Measurements from ENCODE around the gene TRIM58.

The TRIM58 gene

DNA sequence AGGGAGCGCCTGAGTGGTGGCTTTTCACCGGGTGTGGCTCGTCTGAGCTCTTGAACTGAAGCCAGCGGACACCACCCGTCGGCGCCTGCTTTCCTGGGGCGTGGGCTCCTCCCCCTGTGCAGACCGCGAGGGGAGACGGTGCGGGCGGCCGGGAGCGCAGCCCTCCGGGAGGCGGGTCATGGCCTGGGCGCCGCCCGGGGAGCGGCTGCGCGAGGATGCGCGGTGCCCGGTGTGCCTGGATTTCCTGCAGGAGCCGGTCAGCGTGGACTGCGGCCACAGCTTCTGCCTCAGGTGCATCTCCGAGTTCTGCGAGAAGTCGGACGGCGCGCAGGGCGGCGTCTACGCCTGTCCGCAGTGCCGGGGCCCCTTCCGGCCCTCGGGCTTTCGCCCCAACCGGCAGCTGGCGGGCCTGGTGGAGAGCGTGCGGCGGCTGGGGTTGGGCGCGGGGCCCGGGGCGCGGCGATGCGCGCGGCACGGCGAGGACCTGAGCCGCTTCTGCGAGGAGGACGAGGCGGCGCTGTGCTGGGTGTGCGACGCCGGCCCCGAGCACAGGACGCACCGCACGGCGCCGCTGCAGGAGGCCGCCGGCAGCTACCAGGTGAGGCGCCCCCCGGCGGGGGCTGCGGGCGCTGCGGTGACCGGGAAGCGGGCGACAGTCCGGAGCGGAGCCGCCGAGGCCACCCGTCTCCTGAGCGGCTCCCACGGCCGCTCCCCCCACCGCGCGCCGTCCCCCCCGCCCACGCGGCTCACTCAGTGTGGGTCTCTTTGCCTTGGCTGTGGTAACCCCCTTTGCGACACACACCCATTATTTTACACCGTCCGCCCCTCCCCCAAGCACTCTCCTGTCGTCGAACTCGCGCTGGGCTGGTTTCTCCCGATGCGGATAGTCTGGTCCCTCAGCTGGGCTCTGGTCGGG, at the start of gene TRIM58:
TRIM58 (plus strand) TSS at position 119 of the 916 bp plus-strand sequence; CDS start at position 179, 60 bp downstream.
- TF ChIP-seq POLR2A (IDR thresholded peaks at IDR 0.05; ENCODE audit: low read depth, low read length), result no peak
- FAIRE-seq (no peak), DNase-seq (ENCODE audit: insufficient read length, low spot score) (no peak)

DNA sequence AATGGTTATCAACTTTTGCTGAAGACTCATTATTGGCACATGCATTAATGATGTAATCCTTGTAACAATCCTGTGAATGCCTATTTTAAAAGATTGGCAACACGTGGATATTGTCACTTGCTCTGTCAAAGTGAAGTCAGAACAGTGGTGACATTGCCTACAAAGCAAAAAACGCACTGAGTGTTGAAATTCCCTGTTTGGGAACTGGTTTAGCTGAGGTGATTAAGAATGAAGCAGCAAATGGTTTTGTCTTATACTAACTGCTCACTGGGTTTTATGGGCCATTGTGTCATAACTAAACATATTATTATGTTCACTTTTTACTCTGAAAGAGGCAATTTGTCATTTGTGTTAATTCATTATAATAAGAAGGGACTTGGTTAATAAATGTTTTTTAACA, 44.4 kb upstream of the TRIM58 start:
- FAIRE-seq (no peak), DNase-seq (ENCODE audit: insufficient read length, low spot score) (no peak)
- no peak for TF ChIP-seq POLR2A (IDR thresholded peaks at IDR 0.05; ENCODE audit: low read depth, low read length)

DNA sequence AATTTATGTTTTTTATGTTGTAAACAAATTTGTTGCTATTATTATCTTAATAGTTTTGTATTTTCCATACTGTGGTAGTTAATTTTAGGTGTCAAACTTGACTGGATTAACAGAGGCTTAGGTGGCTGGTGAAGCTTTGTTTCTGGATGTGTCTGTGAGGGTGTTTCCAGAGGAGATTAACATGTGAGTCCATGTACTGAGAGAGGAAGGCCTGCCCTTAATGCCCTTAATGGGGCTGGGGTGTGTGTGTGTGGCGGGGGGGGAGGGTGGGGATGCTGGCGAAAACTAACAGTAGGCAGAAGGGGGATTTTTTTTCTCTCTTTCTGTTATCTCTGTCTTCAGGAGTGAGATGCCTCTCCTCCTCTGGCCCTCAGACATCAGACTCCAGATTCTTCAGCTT, 34.9 kb upstream of the TRIM58 start:
- no peak for DNase-seq (ENCODE audit: insufficient read length, low spot score)
- FAIRE-seq, result no peak
- TF ChIP-seq POLR2A (IDR thresholded peaks at IDR 0.05; ENCODE audit: low read depth, low read length), result no peak

- TF ChIP-seq POLR2A (IDR thresholded peaks at IDR 0.05; ENCODE audit: low read depth, low read length), result no peak
- DNase-seq (ENCODE audit: insufficient read length, low spot score), result no peak
- FAIRE-seq, result no peak
Observed at GRCh38 chr1:247824023-247824422, 33.0 kb upstream of the TRIM58 start, which contains the start of gene OR14A16. OR14A16 (minus strand) TSS chr1:247824119; CDS start chr1:247815729, 8,390 bp downstream.

DNA sequence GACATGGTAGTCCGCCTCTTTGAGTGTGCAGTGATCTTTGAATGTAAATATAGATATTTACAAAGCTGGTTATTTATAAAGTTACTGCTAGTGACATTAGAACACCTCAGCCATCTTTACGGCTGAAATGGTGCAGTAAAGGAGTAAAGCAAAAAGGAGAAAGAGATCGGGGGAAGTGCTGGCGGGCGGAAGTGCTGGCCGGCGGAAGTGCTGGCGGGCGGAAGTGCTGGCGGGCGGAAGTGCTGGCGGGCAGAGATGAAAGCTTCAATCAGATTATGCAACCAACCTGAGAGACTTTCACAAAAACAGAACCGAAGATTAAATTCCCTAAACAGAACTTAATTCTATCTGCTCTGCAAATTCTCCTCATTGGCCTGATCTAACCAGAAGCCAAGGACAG, 31.6 kb upstream of the TRIM58 start:
- FAIRE-seq (no peak), DNase-seq (ENCODE audit: insufficient read length, low spot score) (no peak)
- no peak for TF ChIP-seq POLR2A (IDR thresholded peaks at IDR 0.05; ENCODE audit: low read depth, low read length)

GRCh38 chr1:247829656-247830055, 27.3 kb upstream of the TRIM58 start:
- DNase-seq (ENCODE audit: insufficient read length, low spot score) (no peak), FAIRE-seq (no peak)
- no peak for TF ChIP-seq POLR2A (IDR thresholded peaks at IDR 0.05; ENCODE audit: low read depth, low read length)

GRCh38 chr1:247833601-247834000, 23.4 kb upstream of the TRIM58 start:
- FAIRE-seq (no peak), DNase-seq (ENCODE audit: insufficient read length, low spot score) (no peak)
- TF ChIP-seq POLR2A (IDR thresholded peaks at IDR 0.05; ENCODE audit: low read depth, low read length), result no peak

DNA sequence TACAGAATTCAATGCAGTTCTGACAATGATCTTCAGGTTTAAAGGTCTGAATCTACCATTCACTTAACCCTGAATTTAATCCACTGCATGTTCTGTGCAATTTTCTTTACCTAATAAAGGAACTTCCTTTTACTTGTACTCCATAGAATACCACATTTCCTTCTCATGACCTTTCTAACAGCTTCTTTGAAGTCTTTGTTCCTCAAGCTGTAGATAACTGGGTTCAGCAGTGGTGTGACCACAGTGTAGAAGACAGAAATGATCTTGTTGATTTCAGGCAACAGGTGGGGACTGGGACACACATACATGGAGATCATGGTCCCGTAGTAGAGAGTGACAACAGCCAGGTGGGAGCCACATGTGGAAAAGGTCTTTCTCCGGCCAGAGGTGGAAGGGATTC, 16.2 kb upstream of the TRIM58 start:
- no peak for TF ChIP-seq POLR2A (IDR thresholded peaks at IDR 0.05; ENCODE audit: low read depth, low read length)
- no peak for FAIRE-seq
- no peak for DNase-seq (ENCODE audit: insufficient read length, low spot score)

- DNase-seq (ENCODE audit: insufficient read length, low spot score) (no peak), FAIRE-seq (no peak)
- TF ChIP-seq POLR2A (IDR thresholded peaks at IDR 0.05; ENCODE audit: low read depth, low read length), result no peak
Observed at GRCh38 chr1:247841796-247842195, 15.2 kb upstream of the TRIM58 start, which contains the start of gene OR11L1. OR11L1 (minus strand) TSS chr1:247841896; CDS start chr1:247841896, 0 bp downstream.

DNA sequence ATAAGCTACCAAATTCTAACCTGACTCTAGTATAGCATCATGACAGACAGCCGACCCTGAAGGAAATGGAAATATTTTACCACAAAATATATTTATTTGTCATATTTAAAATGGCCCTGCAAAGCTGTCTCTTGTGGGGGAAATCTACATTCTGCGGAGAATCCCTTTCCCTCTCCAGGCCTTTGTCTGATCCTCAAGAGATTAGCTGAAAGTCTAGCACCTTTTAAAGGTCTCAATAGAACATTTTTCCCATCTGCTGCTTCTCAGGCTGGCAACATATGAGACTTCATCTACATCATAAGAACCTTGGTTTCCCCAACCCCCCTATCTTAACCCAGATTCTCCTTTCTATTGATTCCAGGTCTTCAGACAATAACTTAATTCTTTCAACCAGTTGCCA, 13.6 kb upstream of the TRIM58 start:
- FAIRE-seq, result no peak
- DNase-seq (ENCODE audit: insufficient read length, low spot score), result no peak

DNA sequence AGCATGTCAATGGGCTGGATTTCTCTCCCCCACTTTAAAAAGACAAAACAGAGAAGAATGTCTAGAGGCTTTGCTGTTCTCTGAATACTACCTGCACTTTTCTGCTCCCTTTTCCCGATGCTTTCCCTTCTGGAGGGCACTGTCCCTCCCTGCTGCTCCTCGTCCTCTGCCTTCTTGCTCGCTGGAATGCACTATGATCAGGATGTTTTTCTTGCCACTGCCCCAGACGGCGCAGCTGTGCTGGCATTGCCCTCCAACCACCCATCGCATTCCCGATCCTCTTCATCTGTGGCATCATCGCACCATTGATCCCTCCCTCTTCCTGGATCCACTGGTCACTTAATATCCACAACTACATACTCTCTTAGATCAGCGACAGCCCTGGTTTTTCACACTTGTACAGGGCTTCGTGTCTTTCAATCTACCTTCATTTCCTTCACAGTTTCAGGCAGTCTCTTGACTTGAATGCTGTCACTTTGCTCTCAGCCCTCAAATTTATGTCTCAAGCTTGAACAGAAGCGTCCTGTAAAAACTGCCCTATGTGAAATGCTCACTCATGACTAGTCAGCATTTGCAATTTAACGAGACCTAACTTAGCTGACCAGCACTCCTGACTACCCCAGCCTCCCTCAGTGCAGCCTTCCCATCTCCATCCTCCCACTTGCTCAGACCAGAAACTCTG, 11.8 kb upstream of the TRIM58 start:
- TF ChIP-seq POLR2A (IDR thresholded peaks at IDR 0.05; ENCODE audit: low read depth, low read length), result no peak
- DNase-seq (ENCODE audit: insufficient read length, low spot score) (no peak), FAIRE-seq (no peak)

More for the DNA sequence above, 13.6 kb upstream of the TRIM58 start:
- no peak for TF ChIP-seq POLR2A (IDR thresholded peaks at IDR 0.05; ENCODE audit: low read depth, low read length)

DNA sequence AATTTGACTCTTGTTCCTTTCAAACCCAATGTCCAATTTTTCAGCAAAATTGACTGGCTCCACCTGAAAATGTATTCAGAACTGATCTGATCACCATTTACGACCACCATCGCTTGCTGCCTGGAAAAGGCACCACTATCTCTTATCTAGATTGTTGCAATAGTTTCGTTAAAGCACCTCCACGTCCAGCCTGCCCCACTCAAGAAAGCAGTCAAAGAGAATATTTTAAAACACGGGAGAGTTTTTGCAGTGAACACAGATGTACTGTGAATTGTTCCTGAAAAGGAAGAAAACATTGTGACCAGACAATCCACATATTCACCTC, 11.3 kb upstream of the TRIM58 start:
- DNase-seq (ENCODE audit: insufficient read length, low spot score) (no peak), FAIRE-seq (no peak)
- TF ChIP-seq POLR2A (IDR thresholded peaks at IDR 0.05; ENCODE audit: low read depth, low read length), result no peak

DNA sequence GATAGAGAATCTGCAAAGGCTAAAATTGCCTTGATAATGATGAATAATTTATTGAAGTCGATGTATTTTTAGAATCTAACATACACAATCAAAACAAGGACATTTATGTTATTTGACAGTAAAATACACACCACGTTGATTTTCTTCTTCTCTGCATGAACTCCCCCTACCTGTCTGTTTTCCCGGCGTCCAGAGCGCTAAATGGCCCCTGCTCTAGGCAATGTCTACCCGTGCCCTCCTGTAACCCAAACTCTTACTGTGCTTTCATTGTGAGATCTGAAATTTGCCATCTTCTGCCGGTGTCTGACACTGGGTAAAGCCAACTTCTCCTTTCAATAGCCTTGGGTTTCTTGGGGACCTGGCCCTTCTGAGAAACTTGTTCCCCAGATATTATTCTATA, 8.6 kb upstream of the TRIM58 start:
- no peak for TF ChIP-seq POLR2A (IDR thresholded peaks at IDR 0.05; ENCODE audit: low read depth, low read length)
- no peak for FAIRE-seq
- DNase-seq (ENCODE audit: insufficient read length, low spot score), result no peak

DNA sequence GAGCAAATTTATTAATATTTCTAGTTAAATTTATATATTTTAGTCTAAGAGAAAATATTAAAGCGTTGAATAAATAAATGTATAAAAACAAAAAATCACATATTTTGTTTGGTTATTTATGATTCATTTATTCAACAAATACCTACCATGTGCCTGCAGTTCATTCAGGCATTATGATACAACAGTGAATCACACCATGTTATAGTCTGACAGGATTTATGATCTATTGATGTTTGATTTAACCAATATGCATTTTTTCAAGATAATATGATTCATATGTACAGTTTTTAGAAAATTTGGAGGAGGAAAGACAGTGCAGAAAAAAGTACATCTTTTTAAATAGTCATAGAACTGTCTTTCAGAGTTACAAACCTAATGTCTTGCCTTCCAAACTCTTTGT, 7.4 kb upstream of the TRIM58 start:
- TF ChIP-seq POLR2A (IDR thresholded peaks at IDR 0.05; ENCODE audit: low read depth, low read length), result no peak
- FAIRE-seq (no peak), DNase-seq (ENCODE audit: insufficient read length, low spot score) (no peak)
